ENCODE data around the gene CALML5. TPM values are rescaled to one million over a fixed set of nuclear protein-coding genes. Genes with fewer than 3 reads are reported as not detected.

Gene CALML5
- total RNA-seq, 1 experiment from 2014 or later: not detected

GRCh38 chr10:5545426-5545777, 46.0 kb upstream of the CALML5 start:
- ChIA-PET CTCF (no interaction called here), POLR2A (ENCODE audit: unreplicated experiment) (no interaction called here)
- Histone ChIP-seq H3K9me3 (ENCODE audit: low read length) (no peaks in the 10 kb centered on the region), H3K27ac (ENCODE audit: low read length) (peak overlapping the region; percentile 100), H2AFZ (ENCODE audit: low read length) (no peak overlapping the region), H3K4me3 (ENCODE audit: low read length) (no peak overlapping the region), H3K4me1 (ENCODE audit: insufficient read depth, low read length) (peaks cover 61% of the 10 kb centered on the region), H3K9ac (ENCODE audit: low read length) (peak overlapping the region; percentile 43; the same call in 1 of the 2 replicates), H3F3A (ENCODE audit: low read length, unreplicated experiment) (peaks cover 6% of the 10 kb centered on the region), H3K4me2 (ENCODE audit: low read length) (peak overlapping the region; percentile 55), H3K36me3 (ENCODE audit: low read depth, low read length) (peaks cover 3% of the 10 kb centered on the region; the same call in 1 of the 2 replicates), H3K27me3 (ENCODE audit: low read length) (no peaks in the 10 kb centered on the region), H3K9me2 (replicated peaks; ENCODE audit: low read length) (no peaks in the 10 kb centered on the region), H3K79me2 (ENCODE audit: low read length) (no peaks in the 10 kb centered on the region), H4K20me1 (ENCODE audit: low read length) (no peaks in the 10 kb centered on the region)
- TF ChIP-seq CTCF (conservative IDR thresholded peaks at IDR 0.05; ENCODE audit: low read depth, low read length) (no peak), EZH2 (IDR thresholded peaks at IDR 0.05; ENCODE audit: low read length, unreplicated experiment) (no peak), EZH2phosphoT487 (IDR thresholded peaks at IDR 0.05; ENCODE audit: borderline replicate concordance, low read length) (no peak)
- ATAC-seq (no peak), DNase-seq (no peak)
- intact Hi-C loops (cut with micrococcal nuclease): loop anchor here (5.0 kb wide), 1 partner anchor 78 kb away; no protein-coding TSS in a partner anchor
- BruUV-seq (replicated peaks): no TSS peak

GRCh38 chr10:5545011-5545410, 45.6 kb upstream of the CALML5 start:
- Histone ChIP-seq H3K9ac (ENCODE audit: low read length) (no peak overlapping the region; the same call in 1 of the 2 replicates), H2AFZ (ENCODE audit: low read length) (no peak overlapping the region), H4K20me1 (ENCODE audit: low read length) (no peaks in the 10 kb centered on the region), H3K4me1 (ENCODE audit: insufficient read depth, low read length) (peaks cover 57% of the 10 kb centered on the region), H3K4me2 (ENCODE audit: low read length) (peak overlapping the region; percentile 55), H3K4me3 (ENCODE audit: low read length) (no peak overlapping the region), H3K79me2 (ENCODE audit: low read length) (no peaks in the 10 kb centered on the region), H3K9me3 (ENCODE audit: low read length) (no peaks in the 10 kb centered on the region), H3K27me3 (ENCODE audit: low read length) (no peaks in the 10 kb centered on the region), H3K27ac (ENCODE audit: low read length) (peak overlapping the region; percentile 100), H3K36me3 (ENCODE audit: low read depth, low read length) (peaks cover 3% of the 10 kb centered on the region; the same call in 1 of the 2 replicates), H3F3A (ENCODE audit: low read length, unreplicated experiment) (peaks cover 6% of the 10 kb centered on the region), H3K9me2 (replicated peaks; ENCODE audit: low read length) (no peaks in the 10 kb centered on the region)
- BruUV-seq (replicated peaks): no TSS peak
- DNase-seq (no peak), ATAC-seq (no peak)
- ChIA-PET POLR2A (ENCODE audit: unreplicated experiment) (no interaction called here), CTCF (no interaction called here)
- TF ChIP-seq EZH2phosphoT487 (IDR thresholded peaks at IDR 0.05; ENCODE audit: borderline replicate concordance, low read length) (no peak), CTCF (conservative IDR thresholded peaks at IDR 0.05; ENCODE audit: low read depth, low read length) (no peak), EZH2 (IDR thresholded peaks at IDR 0.05; ENCODE audit: low read length, unreplicated experiment) (no peak)
- intact Hi-C loops (cut with micrococcal nuclease): loop anchor here (5.0 kb wide), 1 partner anchor 78 kb away; no protein-coding TSS in a partner anchor

- H3K79me2 ChIP-seq (ENCODE audit: low read length): no peaks in the 10 kb centered on the region
- H3K9ac ChIP-seq (ENCODE audit: low read length): no peak overlapping the region
- H3F3A ChIP-seq (ENCODE audit: low read length, unreplicated experiment): peaks cover 6% of the 10 kb centered on the region
- CTCF ChIA-PET: no interaction called here
- peak overlapping the region; percentile 100 for H3K27ac ChIP-seq (ENCODE audit: low read length)
- H3K4me2 ChIP-seq (ENCODE audit: low read length): 0 out of 2 replicates have a peak overlapping the region, but pooled peaks have one; percentile 55
- DNase-seq: peak; percentile 53
- no peak overlapping the region; the same call in 1 of the 2 replicates for H3K4me3 ChIP-seq (ENCODE audit: low read length)
- peaks cover 3% of the 10 kb centered on the region; the same call in 1 of the 2 replicates for H3K36me3 ChIP-seq (ENCODE audit: low read depth, low read length)
- no peaks in the 10 kb centered on the region for H4K20me1 ChIP-seq (ENCODE audit: low read length)
- peaks cover 50% of the 10 kb centered on the region for H3K4me1 ChIP-seq (ENCODE audit: insufficient read depth, low read length)
- no TSS peak for BruUV-seq (replicated peaks)
- no peaks in the 10 kb centered on the region for H3K9me2 ChIP-seq (replicated peaks; ENCODE audit: low read length)
- TF ChIP-seq EZH2 (IDR thresholded peaks at IDR 0.05; ENCODE audit: low read length, unreplicated experiment) (no peak), EZH2phosphoT487 (IDR thresholded peaks at IDR 0.05; ENCODE audit: borderline replicate concordance, low read length) (no peak), CTCF (conservative IDR thresholded peaks at IDR 0.05; ENCODE audit: low read depth, low read length) (no peak)
- POLR2A ChIA-PET (ENCODE audit: unreplicated experiment): no interaction called here
- intact Hi-C loops (cut with micrococcal nuclease): no loop called here
- no peak for ATAC-seq
- no peaks in the 10 kb centered on the region for H3K9me3 ChIP-seq (ENCODE audit: low read length)
- H2AFZ ChIP-seq (ENCODE audit: low read length): no peak overlapping the region
- no peaks in the 10 kb centered on the region for H3K27me3 ChIP-seq (ENCODE audit: low read length)
Measured at GRCh38 chr10:5544216-5544805, 44.9 kb upstream of the CALML5 start.
